Measurements from ENCODE around the gene OLFML2A.

GRCh38 chr9:124769549-124770358 lies 7.2 kb upstream of the OLFML2A start:
- TF ChIP-seq POLR2AphosphoS5 (IDR thresholded peaks at IDR 0.05; ENCODE audit: low read depth, low read length): no peak
- no peak; the same call in 1 of the 2 replicates for TF ChIP-seq POLR2A (IDR thresholded peaks at IDR 0.05; ENCODE audit: low read depth, low read length)

Data from GM12892 (cell line).